ENCODE data around the gene TACC2.

The TACC2 gene

GRCh38 chr10:122301811-122302115, 312.8 kb downstream of the TACC2 start:
- FAIRE-seq: no peak

DNA sequence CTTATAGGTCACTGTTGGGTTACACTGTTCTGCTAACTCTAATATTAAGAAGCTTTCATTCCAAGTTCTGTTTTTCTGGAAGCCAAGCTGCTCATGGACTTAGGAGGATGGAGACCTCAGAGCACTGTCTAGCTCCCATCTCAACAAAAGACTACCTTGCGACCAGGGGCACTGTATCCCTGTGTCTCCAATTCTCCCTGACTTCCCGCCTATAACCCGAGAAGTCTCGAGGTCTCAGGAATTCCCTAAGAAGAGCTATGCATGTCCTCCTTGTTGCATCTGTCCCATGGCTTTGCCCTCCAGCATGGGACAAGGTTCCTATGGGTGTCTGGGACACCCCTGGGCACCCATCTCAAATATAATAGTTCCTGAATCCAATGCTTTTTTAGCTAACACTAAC, 313.4 kb downstream of the TACC2 start:
- FAIRE-seq: no peak

GRCh38 chr10:122303271-122304053, 314.5 kb downstream of the TACC2 start:
- no peak for FAIRE-seq
